Measurements from ENCODE around the gene RELT.

RELT gene

GRCh38 chr11:73400293-73400692, 24.1 kb downstream of the RELT start:
- Mint-ChIP-seq H3K4me3 (no peak overlapping the region), H3K9me3 (no peaks in the 10 kb centered on the region), H3K27ac (no peak overlapping the region), H3K27me3 (no peaks in the 10 kb centered on the region), H3K4me1 (peaks cover 7% of the 10 kb centered on the region)
- DNase-seq (no peak), ATAC-seq (no peak)

GRCh38 chr11:73401217-73401923, 25.2 kb downstream of the RELT start:
- Mint-ChIP-seq H3K9me3 (no peaks in the 10 kb centered on the region), H3K27me3 (no peaks in the 10 kb centered on the region), H3K4me3 (no peak overlapping the region), H3K27ac (peak overlapping the region; percentile 14 to 87), H3K4me1 (peaks cover 7% of the 10 kb centered on the region)
- DNase-seq (no peak), ATAC-seq (no peak)

DNA sequence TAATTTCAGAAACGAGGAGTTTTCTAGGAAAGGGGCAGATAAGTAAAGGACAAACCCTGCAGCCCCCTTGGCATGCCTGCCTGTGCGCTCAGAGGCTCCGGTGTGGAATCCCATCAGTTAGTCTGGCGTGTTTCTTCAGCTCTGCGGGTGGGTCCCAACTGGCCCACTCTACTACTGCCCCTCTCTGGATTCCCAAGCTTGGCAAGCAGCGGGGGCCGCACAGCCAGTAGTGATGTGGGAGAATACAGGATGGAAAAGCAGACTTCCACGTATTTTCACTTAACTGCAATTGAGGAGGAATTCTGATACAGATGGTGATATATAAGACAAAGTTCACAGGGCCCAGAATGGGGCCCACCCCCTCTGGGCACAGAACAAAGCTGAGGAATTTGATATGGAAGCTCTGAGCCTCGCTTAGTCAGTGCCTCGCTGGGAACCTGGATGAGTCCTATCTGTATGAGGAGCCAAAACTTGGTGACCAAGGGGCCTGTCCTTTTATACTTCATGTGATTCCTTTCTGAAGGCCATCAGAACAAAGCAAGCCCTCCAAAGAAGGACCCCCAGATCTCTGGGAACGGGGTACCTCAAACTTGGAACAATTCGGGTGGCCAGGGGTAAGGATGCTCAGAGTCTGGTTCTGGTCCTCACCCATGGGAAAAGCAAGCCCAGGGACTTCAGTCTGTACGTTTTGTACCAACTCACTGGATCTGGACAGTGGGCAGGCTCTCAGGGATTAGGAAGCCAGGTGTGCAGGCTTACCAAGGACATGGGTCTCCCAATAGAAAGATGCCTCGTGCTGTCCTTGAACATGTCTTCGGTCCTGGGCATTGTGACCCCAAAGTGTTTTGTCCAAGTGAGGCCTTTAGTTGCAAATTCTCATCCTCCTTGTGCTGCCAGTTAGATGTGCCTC, 26.0 kb downstream of the RELT start:
- peak overlapping the region in 1 of 2 donors; percentile 39 for H3K27ac Mint-ChIP-seq
- no peaks in the 10 kb centered on the region for H3K9me3 Mint-ChIP-seq
- no peak overlapping the region for H3K4me3 Mint-ChIP-seq
- DNase-seq = no peak
- ATAC-seq = no peak
- no peaks in the 10 kb centered on the region for H3K27me3 Mint-ChIP-seq
- peaks cover 7% of the 10 kb centered on the region for H3K4me1 Mint-ChIP-seq

- H3K9me3 Mint-ChIP-seq = no peaks in the 10 kb centered on the region
- H3K4me1 Mint-ChIP-seq = peaks cover 7% of the 10 kb centered on the region
- DNase-seq (no peak), ATAC-seq (peak; percentile 48)
- peak overlapping the region in 1 of 2 donors; percentile 61 for H3K27ac Mint-ChIP-seq
- no peak overlapping the region for H3K4me3 Mint-ChIP-seq
- no peaks in the 10 kb centered on the region for H3K27me3 Mint-ChIP-seq
Observed at GRCh38 chr11:73402834-73403185, 26.6 kb downstream of the RELT start.

DNA sequence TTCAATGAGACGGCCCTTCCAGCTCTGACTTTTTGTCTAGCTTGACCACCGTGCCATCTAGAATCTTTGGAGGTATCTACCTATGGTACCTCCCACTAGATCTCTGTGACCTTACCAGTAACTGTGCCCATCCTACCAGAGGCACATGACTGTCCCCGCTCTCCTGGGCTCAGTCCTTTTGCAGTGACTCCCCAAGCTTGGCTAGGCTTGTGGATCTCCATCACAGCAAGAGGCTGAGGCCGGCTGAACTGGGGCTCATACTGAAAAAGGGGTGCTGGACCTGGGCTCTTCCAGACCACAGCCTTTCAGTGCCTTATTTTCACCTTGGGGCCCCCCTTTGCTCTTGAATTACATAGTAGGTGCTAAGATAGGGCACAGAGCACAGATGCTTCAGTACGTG, 27.3 kb downstream of the RELT start:
- Mint-ChIP-seq H3K4me1 (peaks cover 7% of the 10 kb centered on the region), H3K27ac (peak overlapping the region in 1 of 2 donors; percentile 61), H3K9me3 (no peaks in the 10 kb centered on the region), H3K4me3 (no peak overlapping the region), H3K27me3 (no peaks in the 10 kb centered on the region)
- DNase-seq = no peak
- ATAC-seq = no peak

GRCh38 chr11:73404048-73404447, 27.8 kb downstream of the RELT start:
- ATAC-seq (no peak), DNase-seq (no peak)
- peaks cover 6% of the 10 kb centered on the region for H3K4me1 Mint-ChIP-seq
- peak overlapping the region in 1 of 2 donors; percentile 4 for H3K27ac Mint-ChIP-seq
- no peak overlapping the region for H3K4me3 Mint-ChIP-seq
- no peaks in the 10 kb centered on the region for H3K9me3 Mint-ChIP-seq
- H3K27me3 Mint-ChIP-seq = no peaks in the 10 kb centered on the region

DNA sequence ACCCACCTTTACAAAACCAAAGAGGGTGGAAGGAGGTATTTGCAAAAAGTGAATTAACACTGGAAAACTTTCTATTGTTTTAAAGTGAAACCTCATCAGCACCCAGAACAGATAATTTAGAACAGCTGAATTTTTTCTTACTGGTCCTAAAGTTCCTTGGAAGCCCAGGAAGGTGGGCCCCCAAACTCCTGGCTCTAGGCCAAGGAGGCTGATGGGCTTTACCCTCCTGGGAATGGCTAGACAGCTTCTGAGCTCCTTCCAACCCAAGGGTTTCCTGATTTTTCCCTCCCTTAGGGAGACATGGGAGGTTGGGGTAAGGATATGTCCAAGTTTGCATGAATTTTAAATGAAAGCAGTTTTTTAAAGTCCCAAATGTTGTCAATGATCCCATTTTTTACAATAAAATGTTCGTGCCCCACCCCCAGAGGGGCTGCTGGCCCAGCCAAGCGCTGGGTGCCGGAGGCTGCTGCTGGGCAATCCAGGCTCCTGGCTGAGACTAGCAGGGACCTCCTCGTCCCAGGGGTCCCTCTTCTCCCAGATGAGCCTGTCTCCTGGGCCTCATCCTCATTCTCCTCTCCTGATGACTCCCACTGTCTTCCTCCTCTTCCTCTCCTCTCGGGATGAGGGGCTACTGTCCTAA, 28.4 kb downstream of the RELT start:
- DNase-seq = no peak
- Mint-ChIP-seq H3K4me3 (no peak overlapping the region), H3K27me3 (no peaks in the 10 kb centered on the region), H3K4me1 (peaks cover under 1% of the 10 kb centered on the region), H3K27ac (peak overlapping the region in 1 of 2 donors; percentile 8), H3K9me3 (no peaks in the 10 kb centered on the region)
- ATAC-seq = no peak

DNA sequence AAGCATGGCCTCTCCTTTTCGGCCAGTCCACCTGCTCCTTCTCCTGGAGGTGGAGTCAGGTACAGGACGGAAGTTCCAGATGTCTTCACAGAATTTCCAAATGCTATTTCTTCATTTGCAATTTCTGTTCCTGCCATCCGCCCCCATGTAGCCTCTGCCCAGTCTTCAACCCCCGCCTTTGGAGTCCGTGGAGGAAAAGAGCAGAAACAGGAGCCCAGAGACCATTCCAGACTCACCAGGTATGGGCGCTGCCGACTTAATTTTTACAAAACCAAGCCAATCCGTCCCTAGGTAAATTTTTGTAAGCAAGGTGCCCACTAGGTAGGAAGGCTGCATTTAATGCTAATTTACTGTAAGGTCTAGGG, 28.9 kb downstream of the RELT start:
- Mint-ChIP-seq H3K27ac (peak overlapping the region in 1 of 2 donors; percentile 8), H3K27me3 (no peaks in the 10 kb centered on the region), H3K9me3 (no peaks in the 10 kb centered on the region), H3K4me1 (no peaks in the 10 kb centered on the region), H3K4me3 (no peak overlapping the region)
- no peak for DNase-seq
- no peak for ATAC-seq

DNA sequence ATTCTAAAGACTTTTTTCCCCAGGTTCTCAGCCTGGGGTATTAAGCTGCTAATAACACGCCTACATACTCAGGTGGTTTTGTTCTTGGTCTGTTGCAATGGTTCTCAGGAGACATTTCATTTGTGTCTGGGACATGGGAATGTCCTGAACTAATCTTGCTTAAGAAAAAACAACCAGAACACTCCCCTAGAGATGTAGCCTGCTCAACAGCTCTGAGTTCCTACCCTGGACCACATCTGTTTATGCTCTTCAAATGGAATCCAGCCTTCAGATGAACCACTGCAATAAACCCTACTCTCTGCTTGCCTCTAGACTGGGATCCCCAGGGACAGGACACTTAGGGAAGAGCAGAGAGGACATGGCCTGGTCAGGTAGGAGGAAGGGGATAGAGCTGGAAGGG, 29.9 kb downstream of the RELT start:
- no peak for DNase-seq
- Mint-ChIP-seq H3K4me3 (no peak overlapping the region), H3K27me3 (no peaks in the 10 kb centered on the region), H3K4me1 (no peaks in the 10 kb centered on the region), H3K9me3 (no peaks in the 10 kb centered on the region), H3K27ac (peak overlapping the region; percentile 20 to 82)
- ATAC-seq = no peak

DNA sequence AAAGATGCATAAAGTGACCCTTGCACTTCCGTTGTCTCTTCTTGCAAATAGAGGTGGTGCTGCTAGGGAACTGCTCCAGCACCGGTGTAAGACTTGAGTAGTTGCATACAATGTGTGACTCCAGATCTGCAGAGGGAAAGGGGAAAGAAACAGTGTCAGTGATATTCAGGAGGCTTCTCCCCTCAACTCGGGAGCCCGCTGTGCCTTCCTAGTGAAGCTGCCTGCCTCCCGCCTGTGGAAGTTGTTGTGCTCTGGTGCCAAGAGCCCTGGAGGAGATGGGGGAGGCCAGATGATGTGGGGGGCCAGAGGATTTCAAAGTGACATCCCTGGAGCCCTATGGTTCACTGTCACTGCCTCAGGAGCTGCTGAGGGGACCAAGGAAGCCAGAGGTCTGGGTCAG, 30.4 kb downstream of the RELT start:
- Mint-ChIP-seq H3K27ac (peak overlapping the region in 1 of 2 donors; percentile 3), H3K4me3 (no peak overlapping the region), H3K9me3 (no peaks in the 10 kb centered on the region), H3K4me1 (no peaks in the 10 kb centered on the region), H3K27me3 (no peaks in the 10 kb centered on the region)
- ATAC-seq (no peak), DNase-seq (no peak)

DNA sequence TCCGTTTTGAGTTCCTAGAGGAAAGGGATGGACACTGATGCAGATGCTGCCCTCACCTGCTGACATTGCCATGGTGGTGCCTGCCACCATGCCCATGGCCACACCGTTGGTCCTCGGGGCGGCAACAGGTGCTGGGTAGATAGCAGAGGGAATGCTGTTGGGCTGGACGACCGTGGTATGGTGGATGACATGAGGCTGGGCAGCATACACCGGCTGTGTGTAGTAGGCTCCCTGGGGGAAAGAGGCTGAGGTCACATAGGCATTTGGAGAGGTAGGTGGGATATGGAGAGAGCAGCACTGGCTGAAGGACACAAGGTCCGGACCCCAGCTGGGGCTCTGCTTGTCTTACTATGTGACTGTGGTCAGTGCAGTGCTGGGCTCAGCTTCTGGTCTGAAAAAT, 33.2 kb downstream of the RELT start:
- H3K4me1 Mint-ChIP-seq = no peaks in the 10 kb centered on the region
- no peak overlapping the region for H3K27ac Mint-ChIP-seq
- H3K4me3 Mint-ChIP-seq = no peak overlapping the region
- DNase-seq = no peak
- ATAC-seq = no peak
- H3K27me3 Mint-ChIP-seq = no peaks in the 10 kb centered on the region
- no peaks in the 10 kb centered on the region for H3K9me3 Mint-ChIP-seq

DNA sequence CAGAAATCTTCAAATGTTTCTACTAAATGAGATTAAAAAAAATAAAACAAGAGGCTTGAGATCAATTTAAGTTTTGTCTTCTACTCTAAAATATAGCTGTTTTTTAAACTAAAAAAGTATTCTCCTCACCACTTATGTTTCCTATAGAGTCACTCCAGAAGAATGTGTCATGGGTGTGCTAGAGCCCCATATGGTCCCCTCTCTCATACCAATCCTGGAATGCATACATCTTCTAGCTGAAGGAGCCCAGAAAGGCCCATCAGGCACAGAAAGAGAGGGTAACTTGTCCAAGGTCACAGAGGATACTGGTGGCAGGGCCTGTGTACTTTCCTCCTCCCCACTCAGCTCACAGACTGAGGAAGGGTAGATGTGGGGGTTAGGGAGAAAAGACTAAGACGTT, 34.4 kb downstream of the RELT start:
- Mint-ChIP-seq H3K27me3 (no peaks in the 10 kb centered on the region), H3K9me3 (no peaks in the 10 kb centered on the region), H3K27ac (no peak overlapping the region), H3K4me3 (no peak overlapping the region), H3K4me1 (peaks cover 6% of the 10 kb centered on the region)
- DNase-seq = no peak
- ATAC-seq = no peak

GRCh38 chr11:73411031-73411430, 34.8 kb downstream of the RELT start:
- Mint-ChIP-seq H3K27me3 (no peaks in the 10 kb centered on the region), H3K27ac (peak overlapping the region in 1 of 2 donors; percentile 5), H3K4me3 (no peak overlapping the region), H3K9me3 (no peaks in the 10 kb centered on the region), H3K4me1 (peaks cover 6% of the 10 kb centered on the region)
- no peak for DNase-seq
- no peak for ATAC-seq

- H3K27me3 Mint-ChIP-seq = no peaks in the 10 kb centered on the region
- ATAC-seq (no peak), DNase-seq (no peak)
- H3K4me3 Mint-ChIP-seq = no peak overlapping the region
- H3K4me1 Mint-ChIP-seq = peaks cover 6% of the 10 kb centered on the region
- H3K27ac Mint-ChIP-seq = no peak overlapping the region
- no peaks in the 10 kb centered on the region for H3K9me3 Mint-ChIP-seq
Observed at GRCh38 chr11:73412308-73412707, 36.1 kb downstream of the RELT start.

DNA sequence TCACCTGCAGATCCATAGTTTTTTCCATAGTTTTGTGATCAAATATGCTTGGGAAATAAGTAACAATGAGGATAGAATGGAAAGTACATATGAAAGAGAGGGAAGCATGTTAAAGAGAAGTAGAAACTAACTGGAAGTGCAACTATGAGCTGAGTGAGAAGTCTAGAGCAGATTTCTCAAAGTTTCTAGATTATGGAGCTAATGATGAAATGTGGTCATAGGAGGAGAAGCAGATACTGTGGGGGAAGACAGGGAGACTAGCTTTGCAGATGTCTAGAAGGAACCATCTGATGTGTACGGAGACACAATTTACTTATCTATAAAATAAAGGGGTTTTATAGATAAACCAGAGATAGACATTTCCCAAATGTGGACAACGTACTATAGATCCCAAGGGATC, 37.1 kb downstream of the RELT start:
- Mint-ChIP-seq H3K27ac (no peak overlapping the region), H3K9me3 (no peaks in the 10 kb centered on the region), H3K4me1 (peaks cover 6% of the 10 kb centered on the region), H3K4me3 (no peak overlapping the region), H3K27me3 (no peaks in the 10 kb centered on the region)
- DNase-seq (no peak), ATAC-seq (no peak)
